Measurements from ENCODE around the gene FOSL2. TPM values are rescaled to one million over a fixed set of nuclear protein-coding genes. Genes with fewer than 3 reads are reported as not detected.

The FOSL2 gene
- total RNA-seq, 1 donor from 2014 or later = 82.6 TPM

- H3K9me3 Mint-ChIP-seq (ENCODE audit: unreplicated experiment) = no peaks in the 10 kb centered on the region
Observed at GRCh38 chr2:28422908-28423741, 30.5 kb downstream of the FOSL2 start.

GRCh38 chr2:28423856-28424605 is 31.4 kb downstream of the FOSL2 start:
- H3K4me1 Mint-ChIP-seq (ENCODE audit: unreplicated experiment) = peaks cover 11% of the 10 kb centered on the region
- no peaks in the 10 kb centered on the region for H3K27me3 Mint-ChIP-seq (ENCODE audit: unreplicated experiment)
- peak overlapping the region; percentile 15 for H3K27ac Mint-ChIP-seq (ENCODE audit: unreplicated experiment)
- no peaks in the 10 kb centered on the region for H3K9me3 Mint-ChIP-seq (ENCODE audit: unreplicated experiment)
- peaks cover 5% of the 10 kb centered on the region for H3K36me3 Mint-ChIP-seq (ENCODE audit: unreplicated experiment)
- no peak for DNase-seq (ENCODE audit: extremely low spot score, unreplicated experiment)
- H3K4me3 Mint-ChIP-seq (ENCODE audit: unreplicated experiment) = no peak overlapping the region
- no peak for TF ChIP-seq CTCF (IDR thresholded peaks at IDR 0.05)

More at GRCh38 chr2:28422908-28423741, 30.5 kb downstream of the FOSL2 start:
- DNase-seq (ENCODE audit: extremely low spot score, unreplicated experiment) = no peak
- H3K4me3 Mint-ChIP-seq (ENCODE audit: unreplicated experiment) = no peak overlapping the region
- H3K27ac Mint-ChIP-seq (ENCODE audit: unreplicated experiment) = peak overlapping the region; percentile 15
- TF ChIP-seq CTCF (IDR thresholded peaks at IDR 0.05) = no peak
- H3K27me3 Mint-ChIP-seq (ENCODE audit: unreplicated experiment) = no peaks in the 10 kb centered on the region
- peaks cover 11% of the 10 kb centered on the region for H3K4me1 Mint-ChIP-seq (ENCODE audit: unreplicated experiment)
- peaks cover 5% of the 10 kb centered on the region for H3K36me3 Mint-ChIP-seq (ENCODE audit: unreplicated experiment)

GRCh38 chr2:28424799-28425463 is 32.3 kb downstream of the FOSL2 start:
- no peak for DNase-seq (ENCODE audit: extremely low spot score, unreplicated experiment)
- Mint-ChIP-seq H3K4me1 (ENCODE audit: unreplicated experiment) (peaks cover 11% of the 10 kb centered on the region), H3K36me3 (ENCODE audit: unreplicated experiment) (peaks cover 2% of the 10 kb centered on the region), H3K27me3 (ENCODE audit: unreplicated experiment) (no peaks in the 10 kb centered on the region), H3K9me3 (ENCODE audit: unreplicated experiment) (no peaks in the 10 kb centered on the region), H3K4me3 (ENCODE audit: unreplicated experiment) (no peak overlapping the region), H3K27ac (ENCODE audit: unreplicated experiment) (no peak overlapping the region)
- no peak for TF ChIP-seq CTCF (IDR thresholded peaks at IDR 0.05)

- Mint-ChIP-seq H3K36me3 (ENCODE audit: unreplicated experiment) (peaks cover 1% of the 10 kb centered on the region), H3K9me3 (ENCODE audit: unreplicated experiment) (no peaks in the 10 kb centered on the region), H3K27ac (ENCODE audit: unreplicated experiment) (no peak overlapping the region), H3K4me3 (ENCODE audit: unreplicated experiment) (no peak overlapping the region), H3K27me3 (ENCODE audit: unreplicated experiment) (no peaks in the 10 kb centered on the region), H3K4me1 (ENCODE audit: unreplicated experiment) (peaks cover 11% of the 10 kb centered on the region)
- DNase-seq (ENCODE audit: extremely low spot score, unreplicated experiment) = no peak
- no peak for TF ChIP-seq CTCF (IDR thresholded peaks at IDR 0.05)
Observed at GRCh38 chr2:28425464-28425835, 32.8 kb downstream of the FOSL2 start.

Data from osteocyte (in vitro differentiated cells).